ENCODE results near the gene PCDH9. TPM values are rescaled to one million over a fixed set of nuclear protein-coding genes. Genes with fewer than 3 reads are reported as not detected.

The PCDH9 gene
- total RNA-seq, 2 donors from 2014 or later, result 0.12 to 0.34 TPM

DNA sequence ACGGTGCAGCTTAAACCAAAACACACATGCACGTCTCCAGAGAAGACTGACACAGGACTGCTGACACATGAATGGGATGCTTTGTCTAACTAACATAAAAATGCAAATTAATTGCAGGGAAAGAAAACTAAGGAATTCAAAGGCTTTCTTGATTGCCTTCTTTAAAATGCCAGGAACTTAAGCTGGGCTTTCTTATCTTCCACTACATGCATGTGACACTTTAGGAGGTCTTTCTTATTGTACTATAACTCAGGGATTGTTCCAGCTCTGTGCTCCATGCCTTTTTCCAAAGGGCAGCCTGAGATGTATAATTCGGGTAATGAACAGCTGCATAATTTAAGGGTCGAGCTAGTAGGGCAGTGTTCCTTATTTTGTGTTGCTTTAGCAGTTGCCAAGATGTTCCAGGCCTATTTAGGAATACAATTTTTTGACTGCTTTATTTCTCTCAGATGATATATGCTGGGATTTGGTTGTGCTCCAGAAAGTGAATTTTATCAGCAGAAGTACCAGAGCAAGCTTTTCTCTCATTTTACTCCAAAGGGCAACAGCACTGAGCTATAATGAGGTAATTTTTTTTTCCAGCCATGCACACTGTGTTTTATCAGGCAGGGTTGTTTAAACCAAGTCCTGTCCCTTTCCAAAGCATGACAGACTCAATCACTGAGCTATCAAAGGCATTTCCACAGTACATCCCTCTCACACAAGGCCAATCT, 885.2 kb downstream of the PCDH9 start:
- no peaks in the 10 kb centered on the region for H3K4me1 Mint-ChIP-seq (ENCODE audit: low read depth)
- ATAC-seq (replicated peaks in 1 of 2) (no peak), DNase-seq (no peak)
- no peak overlapping the region for H3K4me3 Mint-ChIP-seq
- no peak overlapping the region for H3K27ac Mint-ChIP-seq
- no peaks in the 10 kb centered on the region for H3K36me3 Mint-ChIP-seq (ENCODE audit: insufficient read depth in 2 of 2)
- no peaks in the 10 kb centered on the region for H3K27me3 Mint-ChIP-seq (ENCODE audit: low read depth)
- H3K9me3 Mint-ChIP-seq, result peaks cover 3 to 10% of the 10 kb centered on the region in 2 donors

GRCh38 chr13:66343224-66343828, 886.8 kb downstream of the PCDH9 start:
- Mint-ChIP-seq H3K4me3 (no peak overlapping the region), H3K9me3 (peaks cover 2 to 9% of the 10 kb centered on the region in 2 donors)

GRCh38 chr13:66341635-66342377, 888.3 kb downstream of the PCDH9 start:
- Mint-ChIP-seq H3K4me1 (ENCODE audit: low read depth) (no peaks in the 10 kb centered on the region), H3K27me3 (ENCODE audit: low read depth) (no peaks in the 10 kb centered on the region), H3K9me3 (peaks cover 0 to 4% of the 10 kb centered on the region in 2 donors), H3K36me3 (ENCODE audit: insufficient read depth in 2 of 2) (no peaks in the 10 kb centered on the region), H3K4me3 (no peak overlapping the region), H3K27ac (no peak overlapping the region)
- no peak for DNase-seq
- no peak for ATAC-seq (replicated peaks in 1 of 2)

More at GRCh38 chr13:66343224-66343828, 886.8 kb downstream of the PCDH9 start:
- H3K27ac Mint-ChIP-seq, result no peak overlapping the region
- no peaks in the 10 kb centered on the region for H3K4me1 Mint-ChIP-seq (ENCODE audit: low read depth)
- no peak for ATAC-seq (replicated peaks in 1 of 2)
- DNase-seq, result no peak
- H3K36me3 Mint-ChIP-seq (ENCODE audit: insufficient read depth in 2 of 2), result no peaks in the 10 kb centered on the region
- no peaks in the 10 kb centered on the region for H3K27me3 Mint-ChIP-seq (ENCODE audit: low read depth)

- no peaks in the 10 kb centered on the region for H3K27me3 Mint-ChIP-seq (ENCODE audit: low read depth)
- no peaks in the 10 kb centered on the region for H3K36me3 Mint-ChIP-seq (ENCODE audit: insufficient read depth in 2 of 2)
- peaks cover 0 to 4% of the 10 kb centered on the region in 2 donors for H3K9me3 Mint-ChIP-seq
- H3K27ac Mint-ChIP-seq, result no peak overlapping the region
- no peak overlapping the region for H3K4me3 Mint-ChIP-seq
- DNase-seq, result no peak
- no peaks in the 10 kb centered on the region for H3K4me1 Mint-ChIP-seq (ENCODE audit: low read depth)
- no peak for ATAC-seq (replicated peaks in 1 of 2)
Observed at GRCh38 chr13:66339214-66339613, 890.9 kb downstream of the PCDH9 start.

DNA sequence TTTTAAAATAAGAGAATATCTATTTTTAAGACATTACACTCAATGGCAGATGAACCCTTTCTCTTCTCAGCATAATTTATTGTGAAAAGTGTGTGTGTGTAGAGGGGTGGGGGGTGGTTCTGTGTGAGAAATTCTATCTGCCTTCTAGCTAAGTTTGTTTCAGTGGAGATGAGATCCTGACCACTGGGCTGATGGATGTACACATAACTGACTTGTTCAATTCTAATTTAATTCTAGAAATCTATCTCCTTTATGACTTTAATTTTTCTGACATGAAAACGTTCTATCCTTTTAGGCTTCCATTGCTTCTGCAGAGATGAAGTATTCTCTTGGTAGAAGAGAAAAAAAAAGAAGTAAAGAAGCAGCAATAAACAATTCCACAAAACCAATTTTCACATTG, 891.6 kb downstream of the PCDH9 start:
- Mint-ChIP-seq H3K4me1 (ENCODE audit: low read depth) (no peaks in the 10 kb centered on the region), H3K27me3 (ENCODE audit: low read depth) (no peaks in the 10 kb centered on the region), H3K27ac (no peak overlapping the region), H3K36me3 (ENCODE audit: insufficient read depth in 2 of 2) (no peaks in the 10 kb centered on the region), H3K9me3 (peaks cover 0 to 3% of the 10 kb centered on the region in 2 donors), H3K4me3 (no peak overlapping the region)
- DNase-seq, result no peak
- ATAC-seq (replicated peaks in 1 of 2), result no peak

GRCh38 chr13:66335626-66336025, 894.5 kb downstream of the PCDH9 start:
- Mint-ChIP-seq H3K4me3 (no peak overlapping the region), H3K9me3 (peaks cover 0 to 1% of the 10 kb centered on the region in 2 donors)

DNA sequence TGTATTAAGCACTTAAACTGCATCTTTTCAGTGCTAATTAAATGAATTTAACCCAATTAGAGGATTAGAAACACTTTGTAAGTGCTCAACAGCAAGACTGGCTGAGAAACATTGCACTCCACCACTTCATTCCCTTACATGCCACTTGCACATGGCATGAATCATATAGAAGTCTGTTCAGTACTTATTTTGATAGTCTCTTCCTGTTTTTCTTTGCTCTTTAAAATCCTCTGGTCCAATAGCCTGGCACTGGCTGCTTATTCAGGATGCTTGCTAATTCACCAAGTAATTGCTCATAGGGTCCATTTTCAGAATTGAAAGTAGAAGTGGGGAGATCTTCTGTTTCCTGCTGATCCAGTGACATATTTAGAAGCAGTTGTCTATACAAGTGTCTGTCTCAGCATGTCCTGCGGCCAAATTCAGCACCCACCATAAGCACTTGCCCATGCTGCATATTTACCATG, 900.1 kb downstream of the PCDH9 start:
- Mint-ChIP-seq H3K27me3 (ENCODE audit: low read depth) (no peaks in the 10 kb centered on the region), H3K9me3 (peaks cover 0 to 2% of the 10 kb centered on the region in 2 donors), H3K4me3 (no peak overlapping the region), H3K4me1 (ENCODE audit: low read depth) (peaks cover 5% of the 10 kb centered on the region), H3K27ac (no peak overlapping the region), H3K36me3 (ENCODE audit: insufficient read depth in 2 of 2) (no peaks in the 10 kb centered on the region)
- ATAC-seq (replicated peaks in 1 of 2), result peak; percentile 27 to 32
- no peak for DNase-seq

More at GRCh38 chr13:66335626-66336025, 894.5 kb downstream of the PCDH9 start:
- no peak for ATAC-seq (replicated peaks in 1 of 2)
- Mint-ChIP-seq H3K27ac (no peak overlapping the region), H3K27me3 (ENCODE audit: low read depth) (no peaks in the 10 kb centered on the region), H3K4me1 (ENCODE audit: low read depth) (no peaks in the 10 kb centered on the region), H3K36me3 (ENCODE audit: insufficient read depth in 2 of 2) (no peaks in the 10 kb centered on the region)
- DNase-seq, result no peak

DNA sequence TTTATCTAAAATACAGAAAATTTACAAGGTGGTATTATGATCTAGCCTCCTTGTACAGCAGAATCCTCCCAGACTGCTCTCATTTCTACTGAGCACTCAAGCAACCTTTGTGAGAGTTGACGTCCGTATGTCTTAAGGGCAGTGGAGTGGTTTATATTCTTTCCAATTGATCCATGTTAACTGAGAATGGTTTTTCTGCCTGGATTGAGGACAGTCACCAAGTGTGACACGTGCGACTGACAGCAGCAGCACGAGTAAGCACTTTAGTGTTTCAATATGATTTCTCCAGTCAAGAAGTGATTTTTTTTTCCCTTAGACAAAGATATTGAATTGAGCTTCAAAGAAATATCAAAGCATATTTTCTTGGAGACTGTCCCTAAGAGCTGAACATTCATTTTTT, 901.7 kb downstream of the PCDH9 start:
- ATAC-seq (replicated peaks in 1 of 2) (no peak), DNase-seq (no peak)
- Mint-ChIP-seq H3K36me3 (ENCODE audit: insufficient read depth in 2 of 2) (no peaks in the 10 kb centered on the region), H3K27ac (no peak overlapping the region), H3K27me3 (ENCODE audit: low read depth) (no peaks in the 10 kb centered on the region), H3K9me3 (peaks cover 0 to 3% of the 10 kb centered on the region in 2 donors), H3K4me3 (no peak overlapping the region), H3K4me1 (ENCODE audit: low read depth) (peaks cover 5% of the 10 kb centered on the region)

DNA sequence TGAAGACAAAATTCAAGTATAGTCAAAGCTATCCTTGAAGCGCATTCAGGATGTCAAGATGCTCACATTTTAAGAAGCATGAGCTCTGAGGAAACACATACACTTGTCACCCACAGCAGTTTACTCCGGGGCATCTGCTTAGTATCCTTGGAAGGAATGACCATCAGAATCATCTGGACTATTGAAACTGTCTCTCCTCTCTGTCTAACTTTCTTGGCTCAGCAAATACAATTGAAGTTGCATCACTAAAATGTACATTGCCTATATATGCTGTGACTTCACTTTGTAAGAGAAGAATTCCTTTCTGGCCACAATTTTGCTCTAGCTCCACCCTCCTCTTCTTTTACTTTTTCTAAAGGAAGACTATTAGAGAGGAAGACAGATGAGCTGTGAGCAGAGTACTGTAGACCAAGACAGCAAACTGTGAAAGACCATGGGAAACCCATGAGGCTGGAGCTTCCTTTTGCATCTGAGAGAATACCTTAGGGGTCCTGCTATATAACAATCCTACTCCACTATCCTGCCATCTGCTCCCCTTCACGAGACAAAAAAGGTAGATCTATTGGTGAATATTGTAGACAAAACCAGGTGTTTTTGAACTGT, 906.3 kb downstream of the PCDH9 start:
- H3K9me3 Mint-ChIP-seq, result peaks cover 2 to 3% of the 10 kb centered on the region in 2 donors
- DNase-seq, result no peak
- H3K4me1 Mint-ChIP-seq (ENCODE audit: low read depth), result no peaks in the 10 kb centered on the region
- no peaks in the 10 kb centered on the region for H3K27me3 Mint-ChIP-seq (ENCODE audit: low read depth)
- no peak for ATAC-seq (replicated peaks in 1 of 2)
- no peak overlapping the region for H3K27ac Mint-ChIP-seq
- no peaks in the 10 kb centered on the region for H3K36me3 Mint-ChIP-seq (ENCODE audit: insufficient read depth in 2 of 2)
- no peak overlapping the region for H3K4me3 Mint-ChIP-seq

DNA sequence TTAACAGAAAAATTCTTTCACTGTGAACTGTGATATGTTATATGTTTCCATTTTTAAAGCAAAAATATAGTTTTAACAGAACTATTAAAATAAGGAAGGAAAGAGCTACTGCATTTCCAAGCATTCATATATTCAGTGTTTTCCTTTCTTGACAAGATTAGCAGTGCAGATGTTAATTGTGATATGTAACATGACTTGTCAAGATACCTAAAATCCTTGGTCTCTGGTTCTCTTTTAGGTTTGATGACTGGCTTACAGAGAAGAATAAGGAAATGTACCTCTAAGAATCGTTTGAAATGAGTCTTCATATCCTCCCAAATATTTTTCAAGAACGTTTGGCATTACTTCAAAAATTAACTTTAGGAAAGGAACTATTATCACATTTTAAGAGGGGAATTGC, 907.2 kb downstream of the PCDH9 start:
- no peak overlapping the region for H3K4me3 Mint-ChIP-seq
- no peaks in the 10 kb centered on the region for H3K36me3 Mint-ChIP-seq (ENCODE audit: insufficient read depth in 2 of 2)
- no peak for ATAC-seq (replicated peaks in 1 of 2)
- no peak overlapping the region for H3K27ac Mint-ChIP-seq
- H3K4me1 Mint-ChIP-seq (ENCODE audit: low read depth), result no peaks in the 10 kb centered on the region
- no peak for DNase-seq
- H3K27me3 Mint-ChIP-seq (ENCODE audit: low read depth), result no peaks in the 10 kb centered on the region
- peaks cover 2 to 3% of the 10 kb centered on the region in 2 donors for H3K9me3 Mint-ChIP-seq

DNA sequence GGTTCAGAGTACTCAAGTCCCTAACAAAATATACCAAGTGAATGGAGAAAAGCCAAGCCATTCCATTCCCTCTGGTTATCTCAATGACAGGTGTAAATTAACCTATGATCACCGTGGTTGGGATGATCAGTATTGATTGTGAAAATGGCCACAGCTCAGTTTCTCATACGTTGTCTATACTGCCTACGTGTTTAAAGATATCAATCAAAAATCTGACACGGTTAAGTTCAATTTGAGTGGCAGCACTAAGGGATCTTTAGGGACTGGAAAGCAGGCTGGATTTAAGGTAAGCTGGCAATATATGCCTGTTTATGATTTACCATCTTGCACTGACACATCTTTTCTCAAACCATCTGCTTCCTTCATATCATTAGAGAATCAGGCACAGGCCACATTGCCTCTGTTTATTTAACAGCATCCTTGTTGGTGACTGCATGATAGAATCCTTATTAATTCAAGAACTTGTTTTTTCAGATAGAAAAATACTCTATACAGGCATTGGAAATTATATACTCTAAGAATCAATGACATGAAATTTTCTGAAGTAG, 907.9 kb downstream of the PCDH9 start:
- peaks cover 2 to 3% of the 10 kb centered on the region in 2 donors for H3K9me3 Mint-ChIP-seq
- no peaks in the 10 kb centered on the region for H3K36me3 Mint-ChIP-seq (ENCODE audit: insufficient read depth in 2 of 2)
- no peak overlapping the region for H3K27ac Mint-ChIP-seq
- H3K4me3 Mint-ChIP-seq, result no peak overlapping the region
- H3K27me3 Mint-ChIP-seq (ENCODE audit: low read depth), result no peaks in the 10 kb centered on the region
- ATAC-seq (replicated peaks in 1 of 2) (no peak), DNase-seq (no peak)
- H3K4me1 Mint-ChIP-seq (ENCODE audit: low read depth), result no peaks in the 10 kb centered on the region

DNA sequence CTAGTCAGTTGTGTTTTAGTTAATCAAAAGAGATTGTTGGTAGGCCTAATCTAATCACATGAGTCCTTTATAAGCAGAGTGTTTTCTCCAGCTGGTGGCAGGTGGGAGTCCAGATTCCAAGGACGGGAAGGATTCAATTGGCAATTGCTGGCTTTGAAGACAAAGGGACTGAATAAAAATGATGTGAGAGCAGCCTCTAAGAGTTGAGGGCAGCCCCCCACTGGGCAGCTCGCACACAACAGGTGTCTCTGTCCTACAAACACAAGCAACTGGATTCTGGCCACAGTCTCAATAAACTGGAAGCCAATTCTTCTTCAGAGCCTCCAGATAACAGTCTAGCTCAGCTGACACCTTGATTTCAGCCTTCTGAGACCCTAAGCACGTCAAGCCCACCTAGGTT, 915.2 kb downstream of the PCDH9 start:
- DNase-seq, result no peak
- Mint-ChIP-seq H3K27ac (no peak overlapping the region), H3K4me1 (ENCODE audit: low read depth) (no peaks in the 10 kb centered on the region), H3K4me3 (no peak overlapping the region), H3K27me3 (ENCODE audit: low read depth) (no peaks in the 10 kb centered on the region), H3K9me3 (peaks cover 1 to 5% of the 10 kb centered on the region in 2 donors), H3K36me3 (ENCODE audit: insufficient read depth in 2 of 2) (no peaks in the 10 kb centered on the region)
- no peak for ATAC-seq (replicated peaks in 1 of 2)

GRCh38 chr13:66313413-66313812, 916.7 kb downstream of the PCDH9 start:
- H3K27ac Mint-ChIP-seq, result no peak overlapping the region
- H3K36me3 Mint-ChIP-seq (ENCODE audit: insufficient read depth in 2 of 2), result no peaks in the 10 kb centered on the region
- peaks cover 1 to 3% of the 10 kb centered on the region in 2 donors for H3K9me3 Mint-ChIP-seq
- no peaks in the 10 kb centered on the region for H3K27me3 Mint-ChIP-seq (ENCODE audit: low read depth)
- no peak for ATAC-seq (replicated peaks in 1 of 2)
- no peaks in the 10 kb centered on the region for H3K4me1 Mint-ChIP-seq (ENCODE audit: low read depth)
- H3K4me3 Mint-ChIP-seq, result no peak overlapping the region
- DNase-seq, result no peak
